Calu3 (cell line): ENCODE data around the gene CST3. TPM values are rescaled to one million over a fixed set of nuclear protein-coding genes. Genes with fewer than 3 reads are reported as not detected.

Source experiments
- BruUV-seq: library from RNA; stranded (reverse); fragments of 400-500 nt; replicated peaks from 2 replicates; lab custom pipeline; 2021; lab: Mats Ljungman, UMichigan
- CTCF ChIA-PET: fragments of 300-600 bp; sonication (Branson Sonifier 250); formaldehyde crosslinking; loops from one replicate; lab custom pipeline; 2022; ENCODE audit warnings: antibody characterized with exemption; lab: Charles Lee
- DNase-seq: peaks from one replicate; pipeline ENCODE4 v3.0.0; 2022
- H3K27ac Mint-ChIP-seq: one replicate; pipeline ENCODE4 v1.8.0; 2022; ENCODE audit warnings: mixed read lengths; ENCODE audit not compliant: unreplicated experiment
- H3K27me3 Mint-ChIP-seq: one replicate; pipeline ENCODE4 v1.8.0; 2022; ENCODE audit warnings: mixed read lengths; ENCODE audit not compliant: unreplicated experiment
- H3K36me3 Mint-ChIP-seq: one replicate; pipeline ENCODE4 v1.8.0; 2022; ENCODE audit warnings: mild to moderate bottlenecking, moderate library complexity, mixed read lengths; ENCODE audit not compliant: insufficient read depth, unreplicated experiment
- H3K4me1 Mint-ChIP-seq: one replicate; pipeline ENCODE4 v1.8.0; 2022; ENCODE audit warnings: mild to moderate bottlenecking, low read depth, mixed read lengths; ENCODE audit not compliant: unreplicated experiment
- H3K4me3 Mint-ChIP-seq: one replicate; pipeline ENCODE4 v1.8.0; 2022; ENCODE audit warnings: mild to moderate bottlenecking, low read depth, moderate library complexity, mixed read lengths; ENCODE audit not compliant: unreplicated experiment
- H3K9me3 Mint-ChIP-seq: one replicate; pipeline ENCODE4 v1.8.0; 2022; ENCODE audit warnings: low read depth, mixed read lengths; ENCODE audit not compliant: unreplicated experiment
- intact Hi-C: fragments of 100-400 bp; cut with micrococcal nuclease; formaldehyde crosslinking; loops from one replicate; pipeline ENCODE4 v1.10.0; 2022; ENCODE audit not compliant: unreplicated experiment
- total RNA-seq: library from RNA; stranded (reverse); gene quantifications from 2 replicates; pipeline ENCODE4 v1.2.3, GENCODE V29; 2022
- TF ChIP-seq, protein P1 (sequence below): fragments of 200-600 bp; IDR thresholded peaks from one replicate; pipeline ENCODE4 v1.8.0; 2022; ENCODE audit warnings: antibody characterized with exemption; ENCODE audit not compliant: unreplicated experiment

Gene CST3
- total RNA-seq, 1 experiment from 2014 or later, result 95.7 TPM

DNA sequence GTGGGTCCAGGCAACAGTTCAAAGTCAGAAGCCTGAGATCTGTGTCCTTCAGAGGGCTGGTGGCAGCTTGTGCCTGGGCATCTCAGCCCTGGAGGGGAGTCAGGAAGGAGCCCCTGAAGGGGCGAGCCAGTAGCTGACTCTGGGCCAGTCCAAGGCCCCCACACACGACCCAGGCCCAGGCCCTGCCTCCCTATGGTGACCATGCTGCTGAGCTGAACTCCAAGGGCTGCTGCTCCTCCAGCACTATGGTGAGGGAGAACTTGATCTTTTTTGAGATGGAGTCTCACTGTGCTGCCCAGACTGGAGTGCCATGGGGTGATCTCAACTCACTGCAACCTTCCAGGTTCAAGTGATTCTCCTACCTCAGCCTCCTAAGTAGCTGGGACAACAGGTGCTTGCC is 15.2 kb upstream of the CST3 start:
- Mint-ChIP-seq H3K27ac (no peak overlapping the region), H3K4me1 (no peaks in the 10 kb centered on the region), H3K9me3 (no peaks in the 10 kb centered on the region), H3K27me3 (no peaks in the 10 kb centered on the region), H3K4me3 (no peak overlapping the region), H3K36me3 (no peaks in the 10 kb centered on the region)
- TF ChIP-seq, protein P1, sequence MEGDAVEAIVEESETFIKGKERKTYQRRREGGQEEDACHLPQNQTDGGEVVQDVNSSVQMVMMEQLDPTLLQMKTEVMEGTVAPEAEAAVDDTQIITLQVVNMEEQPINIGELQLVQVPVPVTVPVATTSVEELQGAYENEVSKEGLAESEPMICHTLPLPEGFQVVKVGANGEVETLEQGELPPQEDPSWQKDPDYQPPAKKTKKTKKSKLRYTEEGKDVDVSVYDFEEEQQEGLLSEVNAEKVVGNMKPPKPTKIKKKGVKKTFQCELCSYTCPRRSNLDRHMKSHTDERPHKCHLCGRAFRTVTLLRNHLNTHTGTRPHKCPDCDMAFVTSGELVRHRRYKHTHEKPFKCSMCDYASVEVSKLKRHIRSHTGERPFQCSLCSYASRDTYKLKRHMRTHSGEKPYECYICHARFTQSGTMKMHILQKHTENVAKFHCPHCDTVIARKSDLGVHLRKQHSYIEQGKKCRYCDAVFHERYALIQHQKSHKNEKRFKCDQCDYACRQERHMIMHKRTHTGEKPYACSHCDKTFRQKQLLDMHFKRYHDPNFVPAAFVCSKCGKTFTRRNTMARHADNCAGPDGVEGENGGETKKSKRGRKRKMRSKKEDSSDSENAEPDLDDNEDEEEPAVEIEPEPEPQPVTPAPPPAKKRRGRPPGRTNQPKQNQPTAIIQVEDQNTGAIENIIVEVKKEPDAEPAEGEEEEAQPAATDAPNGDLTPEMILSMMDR, result no peak
- CTCF ChIA-PET, result no interaction called here
- no TSS peak for BruUV-seq
- DNase-seq, result no peak
- intact Hi-C loops, result no loop called here

DNA sequence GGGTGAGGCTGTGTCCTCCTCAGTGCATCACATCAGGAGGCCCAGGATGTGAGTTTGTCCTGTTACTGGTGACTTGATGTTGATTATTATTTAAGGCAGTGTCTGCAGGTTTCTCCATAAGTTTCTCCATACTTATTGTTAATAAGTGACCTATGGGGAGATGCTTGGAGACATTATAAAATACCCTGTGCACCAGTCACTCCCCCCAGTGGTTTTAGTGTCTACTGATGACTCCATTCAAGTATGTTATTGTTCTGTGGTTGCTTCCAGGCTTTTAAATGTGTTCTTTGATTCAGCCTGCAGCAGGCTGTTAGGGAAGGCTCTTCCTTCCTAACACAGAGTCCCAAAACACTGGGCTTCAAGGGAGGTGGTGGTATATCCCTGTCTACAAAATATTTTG is 14.6 kb upstream of the CST3 start:
- Mint-ChIP-seq H3K4me3 (no peak overlapping the region), H3K4me1 (no peaks in the 10 kb centered on the region), H3K9me3 (no peaks in the 10 kb centered on the region), H3K36me3 (no peaks in the 10 kb centered on the region), H3K27me3 (no peaks in the 10 kb centered on the region), H3K27ac (no peak overlapping the region)
- no TSS peak for BruUV-seq
- TF ChIP-seq, protein P1, result no peak
- intact Hi-C loops, result no loop called here
- no peak for DNase-seq
- CTCF ChIA-PET, result no interaction called here

DNA sequence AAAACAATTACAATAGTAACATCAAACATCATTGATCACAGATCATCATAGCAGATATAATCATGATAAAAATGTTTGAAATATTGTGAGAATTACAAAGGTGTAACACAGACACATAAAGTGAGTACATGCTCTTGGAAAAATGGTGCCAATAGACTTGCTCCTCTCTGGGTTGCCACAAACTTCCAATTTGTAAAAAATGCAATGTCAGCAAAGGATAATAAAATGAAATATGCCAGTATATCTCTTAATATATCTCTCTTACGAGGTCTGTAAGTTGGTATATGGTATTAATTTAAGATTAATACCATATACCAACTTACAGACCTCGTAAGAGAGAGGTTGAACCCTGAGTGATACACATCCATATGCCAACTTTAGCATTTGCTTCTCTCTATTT is 13.4 kb upstream of the CST3 start:
- Mint-ChIP-seq H3K9me3 (no peaks in the 10 kb centered on the region), H3K27me3 (no peaks in the 10 kb centered on the region), H3K27ac (no peak overlapping the region), H3K4me1 (no peaks in the 10 kb centered on the region), H3K4me3 (no peak overlapping the region), H3K36me3 (no peaks in the 10 kb centered on the region)
- TF ChIP-seq, protein P1, result no peak
- intact Hi-C loops, result no loop called here
- DNase-seq, result no peak
- CTCF ChIA-PET, result no interaction called here
- no TSS peak for BruUV-seq

DNA sequence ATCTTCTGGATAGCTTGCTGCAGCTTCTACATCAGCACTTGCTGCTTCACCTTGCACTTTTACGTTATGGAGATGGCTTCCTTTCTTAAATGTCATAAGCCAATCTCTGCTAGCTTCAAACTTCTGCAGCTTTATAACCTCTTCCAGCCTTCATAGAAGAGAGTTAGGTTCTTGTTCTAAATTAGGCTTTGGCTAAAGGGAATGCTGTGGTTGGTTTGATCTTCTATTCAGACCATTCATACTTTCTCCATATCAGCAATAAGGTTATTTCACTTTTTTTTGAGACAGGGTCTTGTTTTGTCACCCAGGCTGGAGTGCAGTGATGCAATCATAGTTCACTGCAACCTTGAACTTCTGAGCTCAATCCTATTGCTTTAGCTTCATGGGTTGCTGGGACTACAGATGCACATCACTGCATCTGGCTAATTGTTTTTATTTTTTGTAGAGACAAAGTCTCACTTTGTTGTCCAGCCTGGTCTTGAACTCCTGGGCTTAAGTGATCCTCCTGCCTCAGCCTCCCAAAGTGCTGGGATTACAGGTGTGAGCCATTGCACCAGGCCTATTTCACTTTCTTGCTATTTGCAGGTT is 12.2 kb upstream of the CST3 start:
- intact Hi-C loops, result no loop called here
- CTCF ChIA-PET, result no interaction called here
- no TSS peak for BruUV-seq
- Mint-ChIP-seq H3K4me1 (no peaks in the 10 kb centered on the region), H3K9me3 (no peaks in the 10 kb centered on the region), H3K4me3 (no peak overlapping the region), H3K27me3 (no peaks in the 10 kb centered on the region), H3K27ac (no peak overlapping the region), H3K36me3 (no peaks in the 10 kb centered on the region)
- TF ChIP-seq, protein P1, result no peak
- no peak for DNase-seq
